Panc1 (cell line): ENCODE data around the gene PAX3. TPM values are rescaled to one million over a fixed set of nuclear protein-coding genes. Genes with fewer than 3 reads are reported as not detected.
"Not testable (repeated sequence)": the region's sequence is repeated elsewhere in the genome, so short reads cannot be mapped to it uniquely, and the experiment has no call there.

ENCODE experiments used
- ATAC-seq: fragments of 200-7000 bp; cut with Tn5 transposase; 2 replicates; pipeline ENCODE4 v1.9.1; 2020; ENCODE audit warnings: mild to moderate bottlenecking, moderate library complexity
- BruUV-seq: library from RNA; stranded (reverse); fragments of 400-500 nt; replicated peaks from 2 replicates; lab custom pipeline; 2021; lab: Mats Ljungman, UMichigan
- CTCF ChIA-PET: fragments of 300-600 bp; sonication (Branson Sonifier 250); formaldehyde crosslinking; loops from one replicate; lab custom pipeline; 2022; ENCODE audit warnings: antibody characterized with exemption; lab: Charles Lee
- POLR2A ChIA-PET: fragments of 300-600 bp; sonication (Branson Sonifier 250); formaldehyde crosslinking; loops from one replicate; lab custom pipeline; 2022; ENCODE audit warnings: antibody characterized with exemption; lab: Charles Lee
- DNase-seq: peaks from one replicate; pipeline ENCODE4 v3.0.0-alpha.2; 2010; ENCODE audit warnings: low read depth, low spot score
- H3K27ac ChIP-seq: 2 replicates; pipeline ENCODE4 v1.5.1; 2011; ENCODE audit warnings: mild to moderate bottlenecking, low read length, inconsistent platforms
- H3K27me3 ChIP-seq: fragments of 200-500 bp; sonication (Bioruptor generic); 2 replicates; pipeline ENCODE4 v1.6.0; 2014; ENCODE audit warnings: low read length, inconsistent platforms; ENCODE audit not compliant: control insufficient read depth, insufficient read depth
- H3K36me3 ChIP-seq: fragments of 200-500 bp; sonication (Bioruptor generic); 2 replicates; pipeline ENCODE4 v1.5.1; 2014; ENCODE audit warnings: inconsistent platforms, mild to moderate bottlenecking, low read length, moderate library complexity; ENCODE audit not compliant: control insufficient read depth, insufficient read depth
- H3K4me1 ChIP-seq: 2 replicates; pipeline ENCODE4 v1.5.1; 2011; ENCODE audit warnings: inconsistent platforms, mild to moderate bottlenecking, low read length, moderate library complexity; ENCODE audit not compliant: control insufficient read depth, insufficient read depth
- H3K4me3 ChIP-seq, 2 experiments: 2 replicates each; pipeline ENCODE4 v1.5.1; 2011 to 2012; ENCODE audit warnings: low read depth in 2 of 2, low read length in 2 of 2, mild to moderate bottlenecking in 2 of 2, inconsistent platforms in 1 of 2, moderate library complexity in 1 of 2
- H3K9me3 ChIP-seq: fragments of 200-500 bp; sonication (Bioruptor generic); 2 replicates; pipeline ENCODE4 v1.5.1; 2014; ENCODE audit warnings: low read depth, mild to moderate bottlenecking, inconsistent platforms, low read length, moderate library complexity; ENCODE audit not compliant: control insufficient read depth, insufficient read depth
- CTCF ChIP-seq: fragments of 450-650 bp; IDR thresholded peaks from 2 replicates; pipeline ENCODE4 v1.5.1; 2017; ENCODE audit warnings: mild to moderate bottlenecking
- POLR2AphosphoS5 ChIP-seq: IDR thresholded peaks from 2 replicates; pipeline ENCODE4 v1.6.1; 2012; ENCODE audit warnings: mild to moderate bottlenecking, low read depth, low read length, moderate library complexity
- SIN3A ChIP-seq: IDR thresholded peaks from 2 replicates; pipeline ENCODE4 v1.6.1; 2012; ENCODE audit warnings: low read depth, mild to moderate bottlenecking, low read length, moderate library complexity, borderline replicate concordance; ENCODE audit not compliant: insufficient read depth
- TCF7L2 ChIP-seq: IDR thresholded peaks from 2 replicates; pipeline ENCODE4 v1.6.1; 2011; ENCODE audit warnings: mild to moderate bottlenecking, low read depth, low read length, inconsistent platforms
- in situ Hi-C: cut with HindIII; loops from 2 replicates; pipeline ENCODE4 v1.10.0; 2016; ENCODE audit warnings: low sequenced_read_pairs, low pct_unique_long_range_greater_than_20kb
- intact Hi-C: fragments of 100-400 bp; cut with micrococcal nuclease; formaldehyde crosslinking; loops from one replicate; pipeline ENCODE4 v1.10.0; 2022; ENCODE audit not compliant: unreplicated experiment
- total RNA-seq: library from RNA; stranded (reverse); gene quantifications from one replicate; pipeline ENCODE4 v1.2.1, GENCODE V29; 2021; ENCODE audit not compliant: unreplicated experiment
- TF ChIP-seq, protein P1 (sequence below), 2 experiments: IDR thresholded peaks; 2 replicates each; pipeline ENCODE4 v1.6.1; 2011 to 2012; ENCODE audit warnings: low read depth in 2 of 2, control low read depth in 1 of 2, low read length in 1 of 2, mild to moderate bottlenecking in 1 of 2, moderate library complexity in 1 of 2; ENCODE audit not compliant: insufficient read depth in 1 of 2

PAX3 gene
- total RNA-seq, 1 experiment from 2014 or later, result not detected

DNA sequence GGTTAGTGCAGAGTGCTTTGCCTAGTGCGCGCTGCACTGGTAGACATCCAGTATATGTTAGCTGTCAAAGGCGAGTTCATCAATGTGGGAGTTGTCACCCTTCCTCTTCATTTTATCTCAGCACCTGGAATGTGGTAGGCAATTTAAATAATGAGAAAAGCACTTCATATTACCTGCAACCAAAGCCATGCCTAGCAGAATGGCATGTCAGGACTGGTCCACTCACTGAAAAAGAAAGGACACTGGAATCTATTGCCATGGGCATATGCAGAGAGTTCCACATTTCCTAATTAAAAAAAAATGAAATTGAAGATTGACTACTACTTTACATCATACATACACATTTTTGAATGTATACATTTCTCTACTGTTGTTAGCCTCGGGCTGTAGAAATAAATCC lies 139.6 kb downstream of the PAX3 start:
- no peak overlapping the region for H3K4me3 ChIP-seq

DNA sequence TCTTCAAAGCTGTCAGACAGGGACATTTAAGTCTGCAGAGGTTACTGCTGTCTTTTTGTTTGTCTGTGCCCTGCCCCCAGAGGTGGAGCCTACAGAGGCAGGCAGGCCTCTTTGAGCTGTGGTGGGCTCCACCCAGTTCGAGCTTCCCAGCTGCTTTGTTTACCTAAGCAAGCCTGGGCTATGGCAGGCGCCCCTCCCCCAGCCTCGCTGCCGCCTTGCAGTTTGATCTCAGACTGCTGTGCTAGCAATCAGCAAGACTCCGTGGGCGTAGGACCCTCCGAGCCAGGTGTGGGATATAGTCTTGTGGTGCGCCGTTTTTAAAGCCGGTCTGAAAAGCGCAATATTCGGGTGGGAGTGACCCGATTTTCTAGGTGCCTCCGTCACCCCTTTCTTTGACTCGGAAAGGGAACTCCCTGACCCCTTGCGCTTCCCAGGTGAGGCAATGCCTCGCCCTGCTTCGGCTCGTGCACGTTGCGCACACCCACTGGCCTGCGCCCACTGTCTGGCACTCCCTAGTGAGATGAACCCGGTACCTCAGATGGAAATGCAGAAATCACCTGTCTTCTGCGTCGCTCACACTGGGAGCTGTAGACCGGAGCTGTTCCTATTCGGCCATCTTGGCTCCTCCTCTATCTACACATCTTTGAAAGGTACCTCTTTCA lies 143.7 kb downstream of the PAX3 start:
- H3K4me3 ChIP-seq, H3K9me3 ChIP-seq, H3K4me1 ChIP-seq, H3K27ac ChIP-seq, intact Hi-C loops, CTCF ChIA-PET, BruUV-seq, DNase-seq, POLR2A ChIA-PET, H3K27me3 ChIP-seq, in situ Hi-C loops, H3K36me3 ChIP-seq, ATAC-seq: not testable (repeated sequence)

More for the DNA sequence above, 139.6 kb downstream of the PAX3 start:
- no peak for DNase-seq
- no TSS peak for BruUV-seq
- Histone ChIP-seq H3K36me3 (no peaks in the 10 kb centered on the region), H3K4me1 (no peaks in the 10 kb centered on the region), H3K27ac (no peak overlapping the region), H3K9me3 (no peaks in the 10 kb centered on the region), H3K27me3 (no peaks in the 10 kb centered on the region)
- no peak for ATAC-seq
- TF ChIP-seq SIN3A (no peak), POLR2AphosphoS5 (no peak), TCF7L2 (no peak), CTCF (no peak)
- TF ChIP-seq, protein P1, sequence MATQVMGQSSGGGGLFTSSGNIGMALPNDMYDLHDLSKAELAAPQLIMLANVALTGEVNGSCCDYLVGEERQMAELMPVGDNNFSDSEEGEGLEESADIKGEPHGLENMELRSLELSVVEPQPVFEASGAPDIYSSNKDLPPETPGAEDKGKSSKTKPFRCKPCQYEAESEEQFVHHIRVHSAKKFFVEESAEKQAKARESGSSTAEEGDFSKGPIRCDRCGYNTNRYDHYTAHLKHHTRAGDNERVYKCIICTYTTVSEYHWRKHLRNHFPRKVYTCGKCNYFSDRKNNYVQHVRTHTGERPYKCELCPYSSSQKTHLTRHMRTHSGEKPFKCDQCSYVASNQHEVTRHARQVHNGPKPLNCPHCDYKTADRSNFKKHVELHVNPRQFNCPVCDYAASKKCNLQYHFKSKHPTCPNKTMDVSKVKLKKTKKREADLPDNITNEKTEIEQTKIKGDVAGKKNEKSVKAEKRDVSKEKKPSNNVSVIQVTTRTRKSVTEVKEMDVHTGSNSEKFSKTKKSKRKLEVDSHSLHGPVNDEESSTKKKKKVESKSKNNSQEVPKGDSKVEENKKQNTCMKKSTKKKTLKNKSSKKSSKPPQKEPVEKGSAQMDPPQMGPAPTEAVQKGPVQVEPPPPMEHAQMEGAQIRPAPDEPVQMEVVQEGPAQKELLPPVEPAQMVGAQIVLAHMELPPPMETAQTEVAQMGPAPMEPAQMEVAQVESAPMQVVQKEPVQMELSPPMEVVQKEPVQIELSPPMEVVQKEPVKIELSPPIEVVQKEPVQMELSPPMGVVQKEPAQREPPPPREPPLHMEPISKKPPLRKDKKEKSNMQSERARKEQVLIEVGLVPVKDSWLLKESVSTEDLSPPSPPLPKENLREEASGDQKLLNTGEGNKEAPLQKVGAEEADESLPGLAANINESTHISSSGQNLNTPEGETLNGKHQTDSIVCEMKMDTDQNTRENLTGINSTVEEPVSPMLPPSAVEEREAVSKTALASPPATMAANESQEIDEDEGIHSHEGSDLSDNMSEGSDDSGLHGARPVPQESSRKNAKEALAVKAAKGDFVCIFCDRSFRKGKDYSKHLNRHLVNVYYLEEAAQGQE (IDR thresholded peaks at IDR 0.05; ENCODE audit: insufficient read depth in 1 of 2, low read depth in 2 of 2, low read length in 1 of 2), result no peak
- intact Hi-C loops, result no loop called here
- in situ Hi-C loops, result no loop called here
- ChIA-PET CTCF (no interaction called here), POLR2A (no interaction called here)

Other genes starting within 250 kb of the PAX3 start
- gene SGPP2, start 125.5 kb upstream of the PAX3 start, total RNA-seq, result 0.05 TPM